Inferior parietal cortex (tissue), 1 donor: ENCODE data around the gene BCL7C.
"Not testable (repeated sequence)": the region's sequence is repeated elsewhere in the genome, so short reads cannot be mapped to it uniquely, and the experiment has no call there.

Source experiments
- DNase-seq: peaks from one replicate; pipeline ENCODE4 v3.0.0-alpha.2; 2016; ENCODE audit errors: extremely low spot score

The BCL7C gene

DNA sequence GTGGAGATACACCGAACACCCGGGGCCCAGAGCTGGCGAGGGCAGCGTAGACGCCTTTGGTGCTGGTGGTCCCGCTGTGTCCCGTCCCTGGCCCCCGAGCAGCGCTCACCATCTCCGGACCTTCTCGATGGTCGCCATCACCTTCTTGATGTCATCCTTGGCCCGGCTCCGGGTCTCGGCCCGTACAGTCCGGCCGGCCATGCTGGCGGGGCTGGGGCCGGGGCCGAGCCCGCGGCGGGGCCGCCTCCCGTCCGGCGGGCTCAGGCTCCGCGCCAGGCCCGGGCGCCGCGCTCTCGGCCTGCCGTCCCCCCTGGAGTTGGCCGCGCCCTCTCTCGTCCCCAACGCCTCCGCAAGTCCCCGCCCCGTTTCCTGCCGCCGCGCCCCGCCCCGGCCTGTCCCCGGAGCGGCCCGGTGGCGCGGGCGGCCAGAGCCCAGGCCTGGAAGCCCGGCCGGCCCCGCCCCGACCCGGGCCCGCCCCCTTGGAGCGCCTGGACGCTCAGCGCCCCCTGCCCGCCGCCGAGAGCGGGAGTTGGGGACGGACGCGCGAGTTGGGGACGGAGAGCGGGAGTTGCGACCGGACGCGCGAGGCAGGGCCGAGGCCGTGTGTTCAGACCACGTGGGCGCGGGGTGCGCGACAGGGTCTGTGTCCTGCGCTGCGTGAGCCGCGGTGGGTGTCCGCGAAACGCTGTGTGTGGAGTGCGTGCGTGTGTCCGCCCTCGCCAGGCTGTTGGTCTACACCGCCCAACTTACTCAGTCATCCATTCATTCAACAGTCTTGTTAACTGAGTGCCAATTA, at the start of gene BCL7C:
BCL7C (minus strand) TSS at position 334 of the 796 bp plus-strand sequence; CDS start at position 201, 133 bp downstream.
- DNase-seq, result peak; percentile 70

DNA sequence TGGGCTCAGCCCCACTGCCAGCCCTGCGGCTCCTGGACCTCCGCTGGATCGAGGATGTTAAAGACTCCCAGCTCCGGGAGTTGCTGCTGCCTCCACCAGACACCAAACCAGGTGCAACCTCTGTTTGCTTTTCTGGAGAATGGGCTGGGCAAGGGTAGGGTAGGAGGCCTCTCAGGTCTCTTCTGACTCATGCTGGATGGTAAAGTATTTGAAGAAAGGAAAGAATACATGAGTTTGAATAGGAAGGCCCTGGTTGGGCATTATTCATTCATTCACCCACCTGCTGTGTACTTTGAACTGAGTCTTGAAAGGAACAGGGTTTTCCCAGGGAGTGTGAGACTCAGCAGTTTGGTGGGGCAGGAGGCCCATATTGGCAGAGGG, 48.5 kb upstream of the BCL7C start:
- no peak for DNase-seq

DNA sequence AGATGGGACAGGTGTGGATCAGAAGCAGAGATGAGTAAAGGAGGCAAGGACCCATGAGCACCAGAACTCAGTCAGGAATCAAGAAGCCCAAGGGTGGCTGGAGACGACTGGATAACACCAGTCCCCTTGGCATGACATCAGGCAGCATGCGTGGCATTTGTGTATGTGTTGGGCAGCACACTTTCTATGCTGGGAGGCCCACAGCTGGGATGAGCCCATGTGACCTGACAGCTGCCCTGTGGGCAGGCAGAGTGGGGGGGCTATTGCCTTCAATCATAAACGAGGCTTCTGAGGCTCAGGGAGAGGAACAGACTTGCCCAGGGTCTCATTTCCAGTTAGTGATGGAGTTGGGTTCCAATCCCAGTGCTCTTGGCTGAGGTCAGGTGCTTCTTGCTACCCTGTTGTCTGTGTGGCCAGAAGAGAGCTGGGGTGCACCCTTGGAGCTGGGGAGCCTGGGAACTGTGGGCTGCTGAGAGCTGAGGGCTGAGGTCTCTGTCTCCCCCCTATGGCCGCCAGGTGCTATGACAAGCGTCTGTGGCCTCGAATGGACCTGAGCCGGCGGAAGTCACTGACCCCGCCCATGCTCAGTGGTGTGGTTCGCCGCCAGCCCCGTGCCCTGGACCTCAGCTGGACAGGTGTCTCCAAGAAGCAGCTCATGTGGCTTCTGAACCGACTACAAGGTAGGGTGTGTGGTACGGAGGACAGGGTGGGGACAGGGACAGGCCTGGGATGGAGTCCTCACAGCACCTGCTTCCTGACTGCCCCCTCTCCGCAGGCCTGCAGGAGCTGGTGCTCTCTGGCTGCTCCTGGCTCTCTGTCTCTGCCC, 47.9 kb upstream of the BCL7C start:
- no peak for DNase-seq

DNA sequence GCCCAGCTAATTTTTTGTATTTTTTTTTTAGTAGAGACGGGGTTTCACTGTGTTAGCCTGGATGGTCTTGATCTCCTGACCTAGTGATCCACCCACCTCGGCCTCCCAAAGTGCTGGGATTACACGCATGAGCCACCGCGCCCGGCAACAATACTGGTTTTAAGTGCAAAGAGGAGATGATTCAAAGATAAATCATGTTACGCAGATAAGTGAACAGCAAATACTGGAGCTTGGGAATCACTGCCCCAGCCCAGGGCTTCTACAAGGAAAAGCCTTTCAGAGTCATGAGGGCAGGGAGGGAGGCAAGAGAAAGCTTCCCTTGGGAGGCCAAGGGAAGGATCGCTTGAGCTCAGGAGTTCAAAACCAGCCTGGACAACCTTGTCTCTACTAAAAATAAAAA, 45.7 kb upstream of the BCL7C start:
- not testable (repeated sequence) for DNase-seq

DNA sequence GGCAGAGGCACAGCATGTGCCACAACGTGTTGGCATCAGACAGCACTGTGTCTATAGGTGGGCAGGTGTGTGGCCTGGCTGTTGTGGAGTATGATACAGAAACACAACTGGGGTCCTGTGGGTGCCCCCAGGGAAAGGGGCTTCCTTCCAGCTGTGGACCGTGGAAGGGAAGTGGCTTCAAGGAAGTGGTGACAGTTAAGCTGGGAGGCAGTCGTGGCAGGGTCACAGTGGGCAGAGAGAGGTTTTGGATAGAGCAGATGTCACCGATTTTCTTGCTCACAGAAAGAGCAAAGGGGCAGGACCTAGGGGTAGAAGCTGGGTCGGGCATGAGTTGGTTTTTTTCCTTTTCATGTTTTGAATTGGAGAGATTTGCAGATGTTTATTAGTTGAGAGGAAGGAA, 43.8 kb upstream of the BCL7C start:
- no peak for DNase-seq

DNA sequence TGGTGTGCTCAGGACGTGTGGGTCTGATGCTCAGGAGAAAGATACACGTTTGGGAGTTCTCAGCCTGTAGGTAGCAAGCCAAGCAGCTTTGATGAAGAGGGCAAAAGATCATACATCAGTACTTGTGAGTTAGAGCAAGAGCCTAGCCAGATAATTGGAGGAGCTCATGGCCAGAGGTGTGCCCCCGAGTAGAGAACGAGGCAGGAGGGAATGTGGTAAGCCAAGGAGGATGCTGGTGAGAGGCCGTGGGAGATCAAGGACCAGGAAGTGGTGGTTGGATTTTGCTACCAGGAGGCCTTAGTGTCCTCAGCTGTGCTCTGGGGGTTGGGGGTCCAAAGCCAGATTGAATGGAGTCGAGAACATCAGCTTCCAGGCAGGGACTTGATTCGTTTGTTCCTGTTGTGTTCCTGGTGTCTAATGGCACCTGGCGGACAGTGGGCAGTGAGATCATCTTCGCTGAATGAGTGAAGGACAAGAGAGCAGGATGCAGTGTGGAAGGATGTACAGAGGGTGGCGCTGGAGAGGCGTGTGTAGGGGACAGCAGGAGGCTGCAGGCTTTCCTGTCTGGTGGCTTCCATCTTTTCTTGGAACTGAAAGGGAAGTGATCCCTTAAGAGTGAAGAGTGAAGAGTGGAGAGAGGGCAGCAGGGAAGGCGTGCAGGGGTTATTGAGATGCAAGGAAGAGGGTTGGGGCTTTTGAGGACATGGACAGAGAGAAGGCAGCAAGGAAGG, 41.1 kb upstream of the BCL7C start:
- no peak for DNase-seq

DNA sequence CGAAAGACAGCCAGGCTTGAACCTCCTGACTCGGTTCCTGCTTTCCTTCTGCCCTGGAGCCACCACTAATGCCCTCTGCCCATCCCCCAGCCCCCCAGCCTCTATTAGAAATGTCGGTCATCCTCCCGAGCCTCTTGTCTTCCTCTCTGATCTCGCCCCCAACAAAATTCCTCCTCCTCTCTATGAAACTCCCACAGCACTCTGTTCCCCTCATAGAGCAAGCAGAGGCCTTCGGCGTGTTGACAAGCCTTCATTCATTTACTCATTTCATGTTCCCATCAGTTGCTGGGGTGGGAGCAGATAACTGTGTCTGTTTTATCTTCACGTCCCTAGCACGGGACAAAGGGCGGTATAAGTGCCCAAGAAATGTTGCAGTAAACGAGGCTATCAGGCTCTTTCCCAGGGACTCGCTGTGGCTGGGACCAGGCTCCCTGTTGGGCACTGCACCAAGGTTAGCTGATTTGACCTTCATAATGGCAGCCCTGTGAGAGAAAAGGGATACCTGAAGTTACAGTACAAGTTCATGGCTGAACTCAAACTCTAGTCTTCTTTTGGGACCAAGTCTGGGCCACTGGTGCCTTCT, 37.3 kb upstream of the BCL7C start:
- no peak for DNase-seq

DNA sequence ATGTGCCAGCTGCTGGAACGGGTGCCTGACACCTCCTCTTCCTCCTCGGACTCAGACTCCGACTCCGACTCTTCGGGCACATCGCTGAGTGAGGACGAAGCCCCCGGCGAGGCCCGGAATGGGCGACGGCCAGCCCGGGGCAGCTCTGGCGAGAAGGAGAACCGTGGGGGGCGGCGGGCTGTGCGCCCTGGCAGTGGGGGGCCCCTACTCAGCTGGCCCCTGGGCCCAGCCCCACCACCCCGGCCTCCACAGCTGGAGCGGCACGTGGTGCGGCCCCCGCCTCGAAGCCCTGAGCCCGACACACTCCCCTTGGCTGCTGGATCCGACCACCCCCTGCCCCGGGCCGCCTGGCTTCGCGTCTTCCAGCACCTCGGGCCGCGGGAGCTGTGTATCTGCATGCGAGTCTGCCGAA, 36.3 kb upstream of the BCL7C start:
- no peak for DNase-seq

DNA sequence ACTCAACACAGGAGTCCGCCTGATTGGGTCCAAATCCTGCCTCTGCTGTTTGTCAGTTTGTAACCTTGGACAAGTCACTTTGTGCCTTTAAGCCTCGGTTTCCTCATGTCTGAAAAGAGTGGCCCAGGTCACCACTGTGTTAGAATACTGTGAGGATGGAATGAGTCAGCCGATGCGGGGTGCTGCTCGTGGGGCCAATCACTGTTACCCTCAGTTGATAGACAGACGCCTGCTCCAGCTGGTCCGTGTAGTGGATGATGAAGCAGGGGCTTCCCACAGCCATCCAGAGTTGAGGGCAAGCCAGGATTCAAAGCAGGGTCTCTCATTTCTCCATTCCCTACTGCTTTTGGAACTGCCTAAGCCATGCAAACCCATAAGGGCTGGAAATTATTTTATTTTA, 35.3 kb upstream of the BCL7C start:
- DNase-seq, result no peak

DNA sequence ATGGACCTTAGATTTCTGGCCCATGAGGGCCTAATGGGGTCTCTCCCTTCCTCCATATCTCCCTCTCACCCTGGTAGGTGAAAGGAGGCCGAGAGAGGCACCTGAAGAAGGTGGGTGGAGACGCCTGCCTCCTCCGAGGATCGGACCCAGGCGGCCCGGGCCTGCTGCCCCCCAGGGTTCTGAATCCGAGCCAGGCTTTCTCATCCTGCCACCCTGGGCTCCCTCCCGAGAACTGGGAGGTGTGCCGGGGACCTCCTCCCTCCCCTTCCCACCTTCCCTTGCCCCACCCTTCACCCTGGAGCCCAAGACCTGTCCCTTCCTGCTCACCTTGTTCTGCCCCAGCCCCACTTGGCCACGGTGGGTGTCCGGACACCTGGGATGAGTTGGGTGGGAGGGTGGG, 34.5 kb upstream of the BCL7C start:
- no peak for DNase-seq

DNA sequence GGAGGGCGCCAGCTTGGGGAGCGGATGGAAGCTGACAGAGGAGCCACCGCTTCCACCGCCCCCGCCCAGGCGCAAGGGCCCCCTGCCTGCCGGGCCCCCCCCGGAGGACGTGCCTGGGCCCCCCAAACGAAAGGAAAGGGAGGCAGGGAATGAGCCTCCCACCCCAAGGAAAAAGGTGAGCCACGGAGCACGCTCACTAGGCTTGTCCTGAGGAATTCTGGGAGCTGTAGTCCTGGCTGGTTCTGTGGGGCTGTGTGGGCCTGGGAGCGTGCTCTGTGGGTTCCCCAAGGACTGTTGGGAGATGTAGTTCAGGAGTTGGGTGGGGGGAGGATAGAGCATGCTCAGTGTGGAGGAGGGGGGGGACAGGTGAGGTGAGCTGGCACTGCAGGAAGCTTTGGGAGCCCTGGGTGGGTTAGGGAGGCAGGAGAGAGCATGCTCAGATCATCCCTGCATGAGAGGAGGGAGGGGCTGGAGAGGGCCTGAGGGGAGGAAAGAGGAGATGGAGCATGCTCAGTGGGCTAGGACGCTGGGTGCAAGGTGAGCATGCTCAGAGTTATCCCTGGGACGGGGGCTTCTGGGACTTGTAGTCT, 34.0 kb upstream of the BCL7C start:
- peak; percentile 68 for DNase-seq

DNA sequence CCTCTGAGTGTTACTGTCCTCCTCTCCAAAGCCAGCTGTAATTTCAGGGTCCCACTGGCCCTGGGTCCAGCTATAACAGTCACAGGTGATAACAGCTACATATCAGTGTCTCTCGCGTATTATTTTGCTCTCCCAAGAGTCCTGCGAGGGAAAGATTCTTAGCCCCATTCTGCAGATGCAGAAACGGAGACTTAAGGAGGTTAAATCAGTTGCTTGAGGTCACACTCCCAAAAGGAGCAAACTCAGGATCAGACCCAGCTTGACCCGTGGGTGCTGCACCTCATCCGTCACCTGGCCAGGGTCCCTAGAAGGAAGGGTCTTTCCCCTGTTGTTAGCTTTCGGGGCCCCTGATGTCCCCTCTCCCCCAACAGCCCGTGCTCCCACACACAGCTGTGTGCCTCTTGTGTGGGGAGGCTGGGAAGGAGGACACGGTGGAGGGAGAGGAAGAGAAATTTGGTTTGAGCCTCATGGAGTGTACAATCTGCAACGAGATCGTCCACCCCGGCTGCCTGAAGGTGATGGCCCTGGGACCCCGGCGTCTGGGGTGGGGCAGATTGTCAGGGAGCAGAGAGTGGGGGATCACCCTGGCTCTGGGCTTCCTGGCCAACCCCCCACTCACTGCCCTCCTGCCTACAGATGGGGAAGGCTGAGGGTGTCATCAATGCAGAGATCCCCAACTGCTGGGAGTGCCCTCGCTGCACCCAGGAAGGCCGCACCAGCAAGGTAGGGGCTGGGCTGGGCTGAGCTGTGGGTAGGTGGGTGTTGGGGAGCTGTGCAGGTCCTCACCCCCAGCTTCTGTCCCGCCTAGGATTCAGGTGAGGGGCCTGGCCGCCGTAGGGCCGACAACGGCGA, 33.3 kb upstream of the BCL7C start:
- DNase-seq, result no peak

DNA sequence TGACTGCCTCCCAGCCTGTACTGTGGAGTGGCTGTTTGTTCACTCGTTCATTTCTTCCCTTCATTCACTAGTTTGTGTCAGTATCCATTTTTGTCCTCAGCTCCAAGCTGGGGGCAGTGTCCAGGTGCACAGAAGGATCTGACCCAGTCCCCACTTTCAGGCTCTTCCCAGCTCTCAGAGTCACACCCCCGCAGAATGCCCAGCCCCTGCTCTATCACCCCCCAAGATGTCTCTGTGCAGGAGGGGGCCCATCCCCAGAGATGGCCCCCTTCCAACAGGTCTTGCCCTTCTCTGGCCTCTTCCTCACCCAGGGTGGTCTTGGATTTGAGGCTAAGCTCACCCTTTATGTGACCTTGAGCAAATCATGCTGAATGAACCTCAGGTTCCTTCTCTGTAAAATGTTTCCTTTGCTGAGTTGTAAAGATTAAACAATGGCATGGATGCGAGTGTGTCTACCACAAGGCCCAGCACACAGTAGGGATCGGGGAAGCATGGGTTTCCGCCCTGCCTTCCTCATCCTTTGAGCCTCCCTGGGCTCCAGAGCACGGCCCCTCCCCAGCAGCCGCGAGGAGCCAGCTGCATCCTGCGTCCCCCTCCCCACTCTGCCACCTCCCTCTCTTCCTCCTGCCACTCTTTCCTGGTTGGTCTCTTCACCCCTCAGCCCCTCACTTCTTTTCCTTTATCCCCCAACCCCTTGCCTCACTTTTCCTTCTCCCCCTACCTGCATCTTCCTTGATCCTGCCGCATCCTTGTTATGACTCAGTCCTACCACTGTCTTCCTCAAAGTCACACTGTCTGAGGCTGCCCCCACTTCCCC, 32.3 kb upstream of the BCL7C start:
- no peak for DNase-seq

DNA sequence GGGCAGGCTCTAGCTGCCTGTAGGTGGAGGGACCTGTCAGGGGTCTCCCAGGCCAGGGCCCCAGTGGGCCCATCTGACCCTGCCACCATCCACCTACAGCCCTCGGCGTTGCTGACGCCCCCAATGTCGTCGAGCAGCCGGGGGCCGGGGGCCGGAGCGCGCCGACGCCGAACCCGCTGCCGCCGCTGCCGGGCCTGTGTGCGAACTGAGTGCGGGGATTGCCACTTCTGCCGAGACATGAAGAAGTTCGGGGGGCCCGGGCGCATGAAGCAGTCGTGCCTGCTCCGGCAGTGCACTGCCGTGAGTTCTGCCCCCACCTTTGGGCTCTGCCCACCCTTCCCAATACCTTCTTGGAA, 31.7 kb upstream of the BCL7C start:
- no peak for DNase-seq

DNA sequence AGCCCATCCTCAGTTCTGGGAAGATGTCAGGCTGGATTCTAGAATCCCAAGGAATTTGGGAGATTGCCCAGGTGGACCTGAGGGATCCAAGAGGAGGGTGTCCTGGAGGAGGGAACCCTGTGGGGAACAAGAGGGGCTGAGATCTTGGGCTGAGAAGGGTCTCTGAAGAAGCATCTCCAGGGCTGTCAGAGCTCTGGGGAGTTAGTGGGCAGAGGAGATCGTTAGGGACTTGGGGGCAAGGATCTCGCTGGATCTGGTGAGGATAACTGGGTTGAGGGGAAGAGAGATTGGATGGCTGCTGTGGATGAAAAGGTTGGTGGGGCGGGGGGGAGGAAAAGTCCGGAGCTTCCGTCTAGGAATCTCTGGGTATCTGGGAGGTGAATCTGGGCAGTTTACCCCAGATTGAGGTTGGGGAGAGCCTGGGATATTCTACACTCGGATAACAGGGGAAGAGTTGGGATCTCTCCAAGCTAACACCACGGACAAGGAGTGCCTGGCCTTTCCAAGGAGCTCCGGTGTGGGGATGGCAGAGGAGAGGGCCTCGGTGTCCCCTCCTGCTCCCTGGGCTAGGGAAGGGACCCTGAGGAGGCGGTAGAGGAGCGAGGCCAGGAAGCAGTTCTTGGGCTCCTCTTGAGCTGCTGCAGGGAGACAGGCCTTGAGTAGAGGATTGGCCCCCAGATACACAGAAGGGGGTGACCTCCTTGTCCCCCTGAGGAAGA, 31.2 kb upstream of the BCL7C start:
- no peak for DNase-seq

DNA sequence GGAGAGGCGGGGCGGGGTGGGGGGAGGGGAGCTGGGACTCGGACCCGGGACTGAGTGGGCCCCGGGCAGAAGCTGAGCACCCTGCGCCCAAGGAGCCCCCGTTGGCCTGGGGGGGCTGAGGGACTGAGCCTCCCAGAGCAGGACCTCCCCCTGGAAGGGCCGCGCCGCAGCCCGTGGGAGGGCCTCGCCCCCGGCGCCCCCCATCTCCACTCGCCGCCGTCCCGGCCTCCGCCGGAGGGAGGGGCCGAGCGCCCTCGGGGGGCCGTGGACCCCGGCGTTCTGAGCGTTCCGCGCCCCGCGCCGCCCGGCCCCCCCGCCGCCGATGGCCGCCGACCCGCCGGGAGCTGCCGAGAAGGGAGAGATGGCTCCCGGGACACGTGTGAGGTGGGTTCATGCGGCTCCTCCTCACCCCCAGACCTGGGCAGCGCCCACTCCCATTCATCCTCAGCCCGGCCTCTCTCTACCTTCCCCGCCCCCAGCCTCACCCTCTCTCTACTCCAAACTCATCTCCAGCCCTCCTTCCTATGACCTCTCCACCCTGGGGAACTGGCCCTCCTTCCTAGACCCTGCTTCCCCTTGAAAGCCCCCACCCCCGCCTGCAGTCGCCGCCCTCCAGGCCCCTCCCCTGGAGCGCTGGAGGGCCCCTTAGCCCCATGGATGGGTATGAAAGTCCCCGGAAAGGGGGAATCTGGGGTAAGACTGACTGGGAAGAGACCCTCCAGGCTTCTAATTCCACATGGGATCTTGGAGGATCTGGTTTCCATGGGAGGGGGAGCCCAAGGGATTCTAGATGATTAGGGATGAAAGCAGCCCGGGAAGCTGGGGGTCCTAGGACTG, 30.4 kb upstream of the BCL7C start:
- DNase-seq, result no peak

DNA sequence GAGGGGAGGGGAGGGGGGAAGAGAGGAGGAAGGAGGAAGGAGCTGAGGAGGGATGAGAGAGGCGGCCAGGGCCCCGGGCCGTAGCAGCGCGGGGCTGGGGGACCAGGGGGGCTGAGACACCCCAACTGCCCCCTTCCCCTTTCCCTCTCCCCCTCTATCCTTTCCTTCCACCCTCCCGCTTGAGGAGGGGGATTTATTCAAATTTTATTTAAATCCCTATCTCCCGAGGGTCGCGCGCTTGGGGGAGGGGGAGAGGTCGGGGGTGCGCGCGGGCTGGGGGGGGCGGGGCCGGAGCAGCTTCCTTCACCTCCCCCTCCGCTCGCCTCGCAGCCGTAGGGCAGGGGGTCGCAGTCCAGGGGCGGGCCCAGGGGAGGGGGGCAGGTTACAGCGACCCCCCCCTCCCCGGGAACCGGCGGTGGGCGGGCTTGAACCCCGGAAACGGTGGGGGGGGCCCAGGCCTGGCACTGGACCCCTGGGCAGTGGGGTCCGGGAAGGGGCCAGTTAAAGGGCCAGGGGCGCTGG, 29.7 kb upstream of the BCL7C start, which contains the start of gene FBXL19:
FBXL19 (plus strand) TSS at position 19 of the 522 bp plus-strand sequence. CDS start 2,183 bp downstream, outside the sequence.
- no peak for DNase-seq

DNA sequence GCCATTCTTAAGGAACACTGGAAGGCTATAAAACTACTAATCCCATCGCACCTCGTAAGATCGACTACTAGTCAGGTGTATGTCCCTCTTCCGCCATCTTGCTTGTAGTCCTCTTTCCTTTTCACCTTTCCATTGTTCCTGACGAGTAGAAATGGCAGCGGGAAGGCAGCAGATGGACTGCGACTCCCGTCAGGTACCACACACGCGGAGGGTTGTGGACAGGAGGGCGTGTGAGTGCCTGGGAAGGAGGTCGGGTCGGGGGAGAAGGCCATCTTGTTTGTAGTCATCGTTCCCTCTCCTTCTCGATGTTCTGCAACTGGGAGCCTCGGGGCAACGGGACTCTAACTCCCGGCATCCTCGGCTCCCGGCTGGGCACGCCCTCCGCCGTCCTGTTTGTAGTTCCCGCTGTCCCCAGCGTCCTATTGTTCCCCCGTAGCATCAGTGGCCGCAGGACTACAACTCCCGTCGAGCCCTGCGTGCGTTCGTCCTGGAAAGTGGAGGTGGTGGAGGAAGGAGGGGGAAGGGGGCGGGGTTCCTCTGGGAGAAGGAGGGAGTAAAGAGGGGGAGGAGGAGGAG, 29.2 kb upstream of the BCL7C start:
- peak; percentile 99 for DNase-seq
